Globus pallidus (tissue), 1 donor: Measurements from ENCODE around the gene GPS2.
"Not testable (repeated sequence)": the region's sequence is repeated elsewhere in the genome, so short reads cannot be mapped to it uniquely, and the experiment has no call there.

Source experiments
- DNase-seq: peaks from one replicate; pipeline ENCODE4 v3.0.0-alpha.2; 2015; ENCODE audit warnings: low spot score

The GPS2 gene

GRCh38 chr17:7337600-7337999 is 22.4 kb upstream of the GPS2 start:
- DNase-seq = not testable (repeated sequence)

GRCh38 chr17:7336240-7337175 is 21.3 kb upstream of the GPS2 start, which contains the start of gene ACAP1:
TSS of gene ACAP1 (plus strand) at chr17:7336529. CDS start at chr17:7336735, 206 bp downstream.
- DNase-seq = no peak

GRCh38 chr17:7335765-7336164 is 20.6 kb upstream of the GPS2 start:
- DNase-seq = not testable (repeated sequence)

- DNase-seq = no peak
Measured at GRCh38 chr17:7334938-7335538, 19.9 kb upstream of the GPS2 start.

GRCh38 chr17:7332600-7333069 is 17.5 kb upstream of the GPS2 start:
- not testable (repeated sequence) for DNase-seq

GRCh38 chr17:7332111-7332510 is 17.0 kb upstream of the GPS2 start:
- DNase-seq = no peak

GRCh38 chr17:7330638-7331015 is 15.5 kb upstream of the GPS2 start:
- no peak for DNase-seq

- no peak for DNase-seq
Measured at GRCh38 chr17:7329997-7330637, 15.0 kb upstream of the GPS2 start.

GRCh38 chr17:7329374-7329996 is 14.3 kb upstream of the GPS2 start:
- DNase-seq = peak; percentile 98

- no peak for DNase-seq
Measured at GRCh38 chr17:7328840-7329373, 13.7 kb upstream of the GPS2 start, which contains the start of gene NEURL4. TSS of gene NEURL4 (minus strand) at chr17:7329335. CDS start at chr17:7329312, 23 bp downstream.

GRCh38 chr17:7328009-7328408 is 12.8 kb upstream of the GPS2 start:
- DNase-seq = no peak

- no peak for DNase-seq
Measured at GRCh38 chr17:7327501-7327900, 12.3 kb upstream of the GPS2 start.

- no peak for DNase-seq
Measured at GRCh38 chr17:7327056-7327455, 11.9 kb upstream of the GPS2 start.

- no peak for DNase-seq
Measured at GRCh38 chr17:7326186-7326585, 11.0 kb upstream of the GPS2 start.

- no peak for DNase-seq
Measured at GRCh38 chr17:7325031-7325528, 9.9 kb upstream of the GPS2 start.

GRCh38 chr17:7324438-7324779 is 9.2 kb upstream of the GPS2 start:
- no peak for DNase-seq

- DNase-seq = no peak
Measured at GRCh38 chr17:7323731-7324437, 8.7 kb upstream of the GPS2 start.

GRCh38 chr17:7322520-7323194 is 7.5 kb upstream of the GPS2 start:
- no peak for DNase-seq

GRCh38 chr17:7321466-7321865 is 6.3 kb upstream of the GPS2 start:
- DNase-seq = no peak

- no peak for DNase-seq
Measured at GRCh38 chr17:7318121-7318860, 3.1 kb upstream of the GPS2 start.
